Fibroblast of gingiva (primary cell): ENCODE data around the gene EOLA2.
"Not testable (repeated sequence)": the region's sequence is repeated elsewhere in the genome, so short reads cannot be mapped to it uniquely, and the experiment has no call there.

Experiments used
- DNase-seq: peaks from one replicate; pipeline ENCODE4 v3.0.0-alpha.2; 2011; ENCODE audit warnings: low read depth

Gene EOLA2

DNA sequence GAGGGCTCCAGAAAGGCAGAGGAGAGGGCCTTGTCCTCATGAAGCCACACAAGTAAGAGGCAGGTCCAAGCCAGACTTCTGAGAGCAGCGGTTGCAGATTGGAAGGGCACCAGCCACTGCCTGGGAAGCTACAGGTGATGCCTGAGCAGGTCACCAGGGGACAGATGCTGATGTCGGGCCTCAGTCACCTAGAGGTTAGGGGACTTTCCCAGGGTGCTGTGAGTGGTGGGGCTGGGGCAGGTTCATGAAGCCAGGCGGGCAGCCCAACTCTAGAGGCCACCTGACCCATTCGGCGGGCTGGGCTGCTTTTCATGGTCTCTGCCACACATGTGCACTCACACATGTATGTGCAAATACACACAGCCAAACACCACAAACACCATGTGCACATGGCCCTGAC lies 5.3 kb downstream of the EOLA2 start:
- not testable (repeated sequence) for DNase-seq

DNA sequence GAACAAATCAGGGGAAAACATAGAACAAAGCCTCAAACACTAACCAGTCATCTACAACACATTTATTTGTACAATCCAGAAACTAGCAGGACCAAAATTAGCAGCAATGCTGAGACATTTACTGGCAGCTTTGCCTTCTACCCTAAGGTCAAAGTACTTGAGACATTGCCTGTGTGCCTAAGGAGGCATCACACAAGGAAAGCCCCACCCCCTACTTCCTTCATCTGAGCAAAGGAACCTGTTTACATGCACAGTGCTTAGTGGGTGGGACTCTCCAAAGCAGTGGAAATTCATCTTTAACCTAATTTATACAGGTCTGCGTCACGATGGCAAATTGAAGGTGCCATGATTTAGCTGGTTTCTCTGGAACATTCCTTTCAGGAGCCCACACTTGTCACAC lies 6.1 kb downstream of the EOLA2 start:
- DNase-seq: not testable (repeated sequence)

DNA sequence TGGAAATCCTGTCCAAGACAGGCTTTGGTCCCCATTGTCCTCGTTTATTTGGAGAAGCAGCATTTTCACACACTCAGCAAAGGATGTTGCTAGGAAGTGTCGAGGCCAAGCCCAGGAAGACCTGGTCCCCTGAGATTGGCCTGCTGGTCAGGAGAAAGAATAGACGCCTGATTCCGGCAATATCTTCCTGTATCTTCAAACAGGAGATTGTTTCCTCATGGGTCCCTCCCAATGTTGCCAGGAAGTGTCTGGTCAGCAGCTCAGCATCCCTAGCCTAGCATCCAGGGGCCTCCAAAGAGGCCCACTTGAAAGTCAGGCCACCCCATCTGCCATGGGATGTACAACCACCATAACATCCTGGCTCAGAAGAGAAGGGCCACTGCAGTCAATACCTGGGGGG lies 6.9 kb downstream of the EOLA2 start:
- DNase-seq: not testable (repeated sequence)

DNA sequence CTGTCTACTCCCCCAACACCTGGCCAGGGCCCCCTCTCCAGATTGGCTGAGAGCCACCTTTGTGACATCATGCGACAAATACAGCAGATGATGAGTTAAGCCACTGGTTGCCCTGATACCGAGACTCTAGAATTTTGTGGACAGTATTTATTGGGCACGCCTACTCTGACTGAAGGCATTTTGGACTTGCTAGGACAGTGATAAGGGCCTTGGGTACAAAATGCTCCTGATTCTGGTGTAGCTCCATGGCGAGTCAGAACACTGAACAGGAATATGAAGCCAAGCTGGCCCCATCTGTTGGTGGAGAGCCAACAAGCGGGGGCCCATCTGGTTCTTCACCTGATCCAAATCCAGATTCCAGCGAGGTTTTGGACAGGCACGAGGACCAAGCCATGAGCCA lies 8.9 kb downstream of the EOLA2 start, which contains the start of gene HSFX4:
Gene HSFX4, plus strand, starts transcription at position 174 of the 400 bp plus-strand sequence. Its CDS starts 72 bp downstream, at position 246.
- not testable (repeated sequence) for DNase-seq

DNA sequence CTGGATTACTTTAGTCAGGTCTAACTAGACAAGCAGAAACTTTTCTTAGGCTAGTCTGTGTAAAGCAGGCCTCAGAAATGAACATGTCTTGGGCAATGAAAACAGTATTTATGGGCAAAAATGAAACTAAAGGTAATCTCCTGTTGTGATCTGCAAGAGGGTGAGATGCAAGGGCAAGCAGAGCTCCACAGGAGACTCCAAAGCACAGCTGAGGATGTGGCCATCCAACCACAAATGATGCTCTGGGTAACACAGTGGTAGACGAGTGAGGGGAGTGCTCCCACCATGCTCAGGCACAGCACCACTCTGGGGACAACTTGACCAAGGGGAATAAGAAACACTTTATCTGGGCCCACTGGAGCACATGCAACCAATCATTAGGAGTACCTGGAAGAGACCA lies 9.7 kb downstream of the EOLA2 start:
- not testable (repeated sequence) for DNase-seq

DNA sequence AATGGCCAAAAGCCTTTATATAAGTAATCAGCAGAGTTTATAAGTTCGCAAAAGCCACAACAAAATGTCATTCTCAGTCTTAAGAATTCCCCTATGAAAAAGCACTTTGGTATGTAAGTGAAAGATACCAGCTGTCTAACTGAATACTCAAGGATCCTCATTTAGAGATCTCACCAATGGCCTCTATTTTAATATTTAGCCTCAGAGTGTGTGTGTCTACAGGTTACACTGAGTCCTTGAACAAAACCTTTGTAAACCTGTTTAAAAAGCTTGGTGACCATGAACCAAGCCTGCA lies 10.4 kb downstream of the EOLA2 start:
- DNase-seq: not testable (repeated sequence)

DNA sequence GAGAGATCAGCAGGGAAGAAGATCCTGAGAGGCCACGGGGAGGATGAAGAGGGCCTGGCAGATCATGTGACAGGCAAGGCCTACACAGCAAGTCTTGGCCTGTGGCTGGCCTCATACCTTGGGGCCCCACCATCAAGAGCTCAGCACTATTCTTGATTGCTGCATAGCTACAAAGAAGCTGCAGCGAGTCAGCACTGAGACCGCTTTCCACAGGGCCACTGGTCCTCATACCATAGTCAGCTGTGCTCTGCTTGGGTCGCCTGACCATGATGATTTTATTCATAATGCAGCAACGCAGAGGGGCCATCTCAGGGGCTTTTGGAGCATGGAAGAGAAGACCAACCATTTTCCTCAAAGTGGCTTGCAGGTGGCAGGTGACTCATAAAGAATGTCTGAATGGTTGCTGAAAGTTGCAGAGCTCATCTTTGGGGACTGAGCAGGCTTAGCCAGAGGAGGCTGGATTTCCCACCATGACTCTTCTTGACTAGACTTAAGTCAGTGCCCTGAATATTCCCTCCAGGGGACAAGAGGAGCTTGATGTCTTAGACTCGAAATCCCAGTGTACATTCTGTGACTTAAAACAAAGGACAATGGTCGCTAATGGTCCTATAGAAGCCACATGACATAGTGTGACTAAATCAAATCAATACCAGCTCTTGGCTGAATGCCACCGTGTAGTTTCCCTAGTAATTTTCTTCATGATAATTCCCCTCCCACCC lies 10.9 kb downstream of the EOLA2 start:
- not testable (repeated sequence) for DNase-seq

DNA sequence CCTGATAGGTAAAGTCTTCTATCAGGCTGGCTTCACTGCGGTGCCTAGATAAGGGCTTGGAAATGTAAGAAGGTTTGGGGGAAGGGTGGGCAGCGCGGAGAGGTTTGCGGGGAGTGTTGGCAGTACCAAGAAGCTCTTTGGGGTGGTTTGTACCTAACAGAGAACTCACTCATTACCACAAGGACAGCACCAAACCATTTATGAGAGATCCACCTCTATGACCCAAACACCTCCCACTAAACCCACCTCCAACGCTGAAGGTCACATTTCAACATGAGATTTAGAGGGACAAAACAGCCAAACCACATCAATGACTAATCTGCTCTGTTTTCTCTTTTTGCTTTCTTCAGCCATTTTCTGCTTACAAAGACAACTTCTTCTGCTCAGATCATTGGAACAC lies 13.9 kb downstream of the EOLA2 start:
- DNase-seq: not testable (repeated sequence)

DNA sequence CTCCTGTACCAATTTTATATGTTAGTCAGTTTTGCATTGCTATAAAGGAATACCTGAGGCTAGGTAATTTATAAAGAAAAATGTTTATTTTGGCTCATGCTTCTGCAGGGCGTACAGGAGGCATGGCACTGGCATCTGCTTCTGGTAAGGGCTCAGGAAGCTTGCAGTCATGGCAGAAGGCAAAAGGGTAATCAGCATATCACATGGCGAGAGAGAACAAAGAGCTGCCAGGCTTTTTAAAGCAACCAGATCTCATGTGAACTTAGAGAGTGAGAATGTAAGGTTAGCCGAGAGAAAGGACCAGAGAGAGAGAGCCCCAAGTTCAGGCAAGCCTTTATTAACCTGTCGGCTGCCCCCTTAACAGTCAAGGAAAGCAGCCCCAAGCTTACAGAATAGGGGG lies 14.5 kb downstream of the EOLA2 start:
- DNase-seq: not testable (repeated sequence)

DNA sequence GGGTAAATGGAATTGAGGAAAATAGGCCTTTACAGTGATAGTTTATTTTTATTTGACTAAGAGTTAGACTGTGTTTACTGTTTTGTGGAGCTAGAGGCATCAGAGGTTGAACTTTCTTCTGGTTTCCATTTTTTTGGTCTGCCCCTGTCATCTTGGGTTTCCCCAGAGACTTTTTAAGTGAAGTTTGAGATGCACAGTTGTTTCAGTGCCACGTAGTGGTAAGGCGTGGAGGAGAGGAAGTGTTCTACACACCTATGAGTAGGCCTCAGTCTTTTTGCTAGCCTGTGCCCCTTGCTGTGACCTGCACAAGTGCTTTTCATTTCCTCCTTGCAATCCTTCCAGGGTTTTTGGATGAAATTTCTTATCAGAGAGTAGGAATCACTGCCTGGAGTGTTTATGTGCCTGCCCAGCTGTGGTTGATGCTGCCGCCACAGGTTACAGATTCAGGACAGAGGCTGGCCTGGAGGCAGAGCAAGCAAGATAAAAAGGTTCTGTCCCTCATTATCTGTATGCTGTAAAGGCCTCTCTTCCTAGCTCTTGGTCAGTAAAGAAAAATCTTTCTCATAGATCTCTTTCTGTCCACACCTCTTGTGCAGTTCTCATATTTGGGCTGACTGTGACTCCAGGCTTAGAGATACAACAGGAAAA lies 21.4 kb downstream of the EOLA2 start:
- no peak for DNase-seq

DNA sequence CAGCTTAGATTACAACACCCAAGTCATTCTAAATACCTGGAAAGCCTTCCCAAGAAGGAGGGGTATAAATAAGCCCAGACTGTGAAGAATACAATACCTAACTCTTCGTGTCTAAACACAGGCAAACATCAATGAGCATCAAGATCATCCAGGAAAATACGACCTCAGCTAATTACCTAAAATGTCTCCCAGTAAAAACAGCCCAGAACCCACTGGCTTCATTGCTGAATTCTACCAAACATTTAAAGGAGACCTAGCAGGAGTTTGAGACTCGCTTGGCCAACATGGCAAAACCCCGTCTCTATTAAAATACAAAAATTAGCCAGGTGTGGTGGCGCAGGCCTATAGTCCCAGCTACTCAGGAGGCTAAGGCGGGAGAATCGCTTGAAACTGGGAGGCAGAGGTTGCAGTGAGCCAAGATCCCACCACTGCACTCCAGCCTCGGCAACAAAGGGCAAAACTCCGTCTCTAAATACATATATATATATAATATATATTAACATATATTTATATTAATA lies 28.1 kb downstream of the EOLA2 start:
- no peak for DNase-seq

DNA sequence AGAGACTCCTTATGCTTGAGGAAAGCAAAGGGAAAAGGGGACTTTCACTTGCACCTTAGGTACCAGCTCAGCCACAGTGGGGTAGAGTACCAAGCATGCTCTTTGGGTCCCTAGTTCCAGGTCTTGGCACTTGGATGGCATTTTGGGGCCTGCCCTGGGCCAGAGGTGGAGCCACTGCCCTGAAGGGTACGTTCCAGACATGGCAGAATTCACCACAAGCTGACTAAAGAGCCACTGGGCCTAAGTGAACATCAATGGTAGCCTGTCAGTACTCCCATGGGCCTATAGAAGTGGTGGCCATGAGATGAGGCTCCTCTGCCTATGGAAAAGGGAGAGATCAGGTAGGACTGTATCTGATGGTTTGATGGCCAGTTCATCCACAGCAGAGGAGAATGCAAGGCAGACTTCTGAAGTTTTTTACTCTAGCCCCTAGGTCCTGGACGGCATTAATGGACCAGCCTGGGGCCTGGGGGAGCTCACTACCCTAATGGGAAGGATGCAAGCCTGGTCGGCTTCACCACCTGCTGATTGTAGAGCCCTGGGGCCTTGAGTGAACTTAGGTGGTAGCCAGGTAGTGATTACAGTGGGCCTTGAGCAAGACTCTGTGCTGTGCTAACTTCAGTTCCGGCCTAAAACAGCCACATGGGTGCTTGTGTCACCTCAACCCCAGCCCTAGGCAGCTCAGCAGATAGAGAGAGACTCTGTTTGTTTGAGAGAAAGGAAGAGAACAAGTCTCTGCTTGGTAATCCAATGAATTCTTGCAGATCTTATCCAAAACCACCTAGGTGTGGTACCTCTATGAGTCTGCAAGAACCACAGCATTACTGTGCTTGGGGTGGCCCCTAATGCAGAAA lies 28.7 kb downstream of the EOLA2 start:
- DNase-seq: no peak

DNA sequence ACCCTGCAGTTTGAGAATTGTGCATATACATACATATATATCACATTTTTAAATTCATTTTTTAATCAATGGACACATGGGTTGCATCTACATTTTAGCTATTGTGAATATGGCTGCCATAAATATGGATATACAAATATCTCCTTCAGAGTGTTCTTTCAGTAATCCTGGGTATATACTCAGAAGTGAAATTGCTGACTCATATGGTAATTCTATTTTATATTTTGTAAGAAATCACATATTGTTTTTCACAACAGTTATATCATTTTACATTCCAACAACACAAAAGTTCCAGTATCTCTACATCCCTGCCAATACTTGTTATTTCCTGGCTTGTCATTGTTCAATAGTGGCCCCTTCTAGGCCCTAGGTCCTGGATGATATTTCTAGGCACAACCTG lies 29.6 kb downstream of the EOLA2 start:
- no peak for DNase-seq

DNA sequence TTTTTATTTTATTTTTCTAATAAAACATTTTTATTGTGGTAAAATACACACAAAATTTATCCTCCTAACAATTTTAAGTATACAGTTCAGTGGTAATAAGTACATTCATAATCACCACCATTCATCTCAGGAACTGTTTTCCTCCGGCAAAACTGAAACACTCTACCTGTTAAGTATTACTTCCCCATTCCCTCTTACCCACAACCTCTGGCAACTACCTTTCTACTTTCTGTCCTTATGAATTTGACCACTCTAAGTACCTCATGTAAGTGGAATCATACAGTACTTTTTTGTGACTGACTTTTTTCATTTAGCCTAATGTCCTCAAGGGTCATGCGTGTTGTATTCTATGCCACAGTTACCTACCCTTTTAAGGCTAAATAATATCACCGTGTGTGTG lies 30.0 kb downstream of the EOLA2 start:
- DNase-seq: no peak

DNA sequence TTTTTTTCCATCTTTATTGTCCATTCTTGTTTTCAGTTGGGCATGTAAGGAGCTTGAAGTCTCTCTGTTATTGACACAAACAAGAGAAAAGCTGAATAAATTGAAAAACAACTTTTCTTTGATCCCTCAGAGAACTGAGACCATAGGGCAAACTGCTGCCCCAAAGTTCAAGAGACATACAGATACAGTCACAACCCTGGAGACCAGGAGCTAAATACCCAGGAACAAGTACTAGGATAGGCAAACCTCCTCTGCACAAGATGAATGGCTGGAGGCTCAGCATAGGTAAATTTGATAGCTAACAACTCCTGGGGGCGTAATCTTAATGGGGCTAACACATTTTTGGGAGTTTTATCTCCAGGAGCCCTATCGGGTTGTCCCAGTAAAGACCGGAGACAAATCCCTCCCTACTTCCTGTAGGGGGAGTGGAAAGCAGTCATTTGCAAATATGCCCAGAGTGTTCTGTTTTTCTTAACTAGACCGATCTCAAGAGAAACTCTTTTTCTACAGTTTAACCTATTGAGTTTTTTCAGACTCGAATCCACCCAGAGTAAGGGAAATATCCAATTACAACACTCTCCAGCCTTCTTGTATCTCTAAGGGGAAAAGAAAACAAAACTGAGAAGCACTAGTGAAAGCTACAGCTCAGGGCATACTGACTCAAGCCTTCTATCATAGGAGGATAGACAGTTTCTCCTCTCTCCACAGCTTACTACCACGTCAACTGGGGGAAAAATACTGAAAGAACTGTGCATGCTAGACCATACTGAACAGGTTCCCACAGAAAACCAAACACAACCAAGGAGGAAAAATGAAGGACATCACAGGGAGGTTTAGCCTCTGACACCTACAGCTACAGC lies 34.2 kb downstream of the EOLA2 start:
- DNase-seq: no peak

DNA sequence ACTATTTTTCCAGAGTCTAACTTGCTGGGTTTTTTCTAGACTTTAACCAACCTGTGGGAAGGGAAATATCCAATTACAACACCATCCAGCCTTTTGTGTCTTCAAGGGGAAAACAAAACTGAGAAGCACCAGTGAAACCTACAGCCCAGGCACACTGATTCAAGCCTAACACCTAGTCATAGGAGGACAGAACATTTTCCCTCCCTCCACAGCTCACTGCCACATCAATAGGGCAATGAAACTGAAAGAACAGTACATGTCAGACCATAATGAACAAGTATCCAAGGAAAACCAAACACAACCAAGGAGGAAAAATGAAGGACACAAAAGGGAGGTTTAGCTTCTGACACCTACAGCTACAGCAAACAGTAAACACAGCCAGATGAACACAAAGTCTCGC lies 39.7 kb downstream of the EOLA2 start:
- DNase-seq: no peak

DNA sequence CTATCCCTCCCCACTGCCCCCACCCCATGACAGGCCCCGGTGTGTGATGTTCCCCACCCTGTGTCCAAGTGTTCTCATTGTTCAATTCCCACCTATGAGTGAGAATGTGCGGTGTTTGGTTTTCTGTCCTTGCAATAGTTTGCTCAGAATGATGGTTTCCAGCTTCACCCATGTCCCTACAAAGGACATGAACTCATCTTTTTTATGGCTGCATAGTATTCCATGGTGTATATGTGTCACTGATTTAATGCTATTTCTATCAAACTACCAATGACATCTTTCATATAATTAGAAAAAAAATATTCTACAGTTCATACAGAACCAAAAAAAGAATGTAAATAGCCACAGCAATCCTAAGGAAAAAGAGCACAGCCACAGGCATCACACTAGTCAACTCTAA lies 47.5 kb downstream of the EOLA2 start:
- not testable (repeated sequence) for DNase-seq
